Heart right ventricle (tissue), 16 donors: Measurements from ENCODE around the gene KCNJ18. TPM values are rescaled to one million over a fixed set of nuclear protein-coding genes. Genes with fewer than 3 reads are reported as not detected.
A peak's percentile ranks its signal among the peaks of the same experiment; 100 is the strongest.
"Not testable (repeated sequence)": the region's sequence is repeated elsewhere in the genome, so short reads cannot be mapped to it uniquely, and the experiment has no call there.

Experiments
- ATAC-seq, 8 donors: fragments of 200-7000 bp; cut with Tn5 transposase; one replicate each; pipeline ENCODE4 v1.9.1; 2020; ENCODE audit warnings: mild to moderate bottlenecking in 8 of 8, moderate library complexity in 8 of 8, moderate number of reproducible peaks in 1 of 8
- DNase-seq, 2 donors: peaks; one replicate each; pipeline ENCODE4 v3.0.0-alpha.2; 2020
- H3K27ac ChIP-seq, 10 donors: fragments of 200-600 bp; sonication (generic) in 2 of 10; one replicate each; pipeline versions ENCODE4 v1.5.0 to v1.8.0; 2020 to 2022; ENCODE audit warnings: mild to moderate bottlenecking in 3 of 10
- H3K27me3 ChIP-seq, 7 donors: fragments of 200-600 bp; one replicate each; pipeline ENCODE4 v1.8.0; 2021 to 2022; ENCODE audit warnings: mild to moderate bottlenecking in 2 of 7
- H3K36me3 ChIP-seq, 9 donors: fragments of 200-600 bp; sonication (generic) in 1 of 9; one replicate each; pipeline versions ENCODE4 v1.5.0 to v1.8.0; 2020 to 2022; ENCODE audit warnings: mild to moderate bottlenecking in 2 of 9
- H3K4me1 ChIP-seq, 9 donors: fragments of 200-600 bp; sonication (generic) in 1 of 9; one replicate each; pipeline versions ENCODE4 v1.5.0 to v1.8.0; 2020 to 2022; ENCODE audit warnings: mild to moderate bottlenecking in 4 of 9
- H3K4me3 ChIP-seq, 10 donors: fragments of 200-600 bp; sonication (generic) in 2 of 10; one replicate each; pipeline versions ENCODE4 v1.5.0 to v1.8.0; 2020 to 2022; ENCODE audit warnings: mild to moderate bottlenecking in 7 of 10, moderate library complexity in 2 of 10
- H3K9me3 ChIP-seq, 11 donors: fragments of 200-600 bp in 10 of 11; sonication (generic) in 2 of 11; one replicate each; pipeline versions ENCODE4 v1.5.0 to v1.8.0; 2013 to 2022; ENCODE audit warnings: mild to moderate bottlenecking in 2 of 11, control low read depth in 1 of 11, moderate library complexity in 1 of 11
- WGBS, 2 donors: extraction: QIAGEN DNeasy Blood & Tissue Kit; methylation state at CpG; one replicate each; pipeline ENCODE4 v1.1.7; 2013; ENCODE audit warnings: inconsistent platforms in 1 of 2; 5-methylcytosine and 5-hydroxymethylcytosine counted together
- intact Hi-C, 10 donors: fragments of 100-400 bp; cut with DNase I; formaldehyde crosslinking; loops; one replicate each; pipeline versions ENCODE4 v1.11.1 to v1.14.2; 2022
- polyA plus RNA-seq, 2 donors: library from polyadenylated mRNA; stranded (reverse); fragments of 200-250 nt; gene quantifications; one replicate each; pipeline ENCODE4 v1.2.3, GENCODE V29; 2013
- total RNA-seq, 10 donors: library from RNA; stranded (reverse); fragmentation: NEBNext Ultra II Directional in 3 of 10; extraction: Animal tissue kit (Norgen Biotek cat#: 25700) in 3 of 10; gene quantifications; one replicate each; pipeline versions ENCODE4 v1.2.1 to v1.2.4, GENCODE V29; 2021 to 2023
- TF ChIP-seq, protein P1 (sequence below), 9 donors: fragments of 200-600 bp; sonication (generic) in 2 of 9; IDR thresholded peaks; one replicate each; pipeline versions ENCODE4 v1.5.0 to v1.8.0; 2021 to 2022; ENCODE audit warnings: antibody characterized with exemption in 9 of 9, mild to moderate bottlenecking in 5 of 9, moderate library complexity in 1 of 9
- donor health status: Arrhythmogenic right ventricular cardiomyopathy.
- donor health status: ischemic (EF 13 %, LVEDD 7.1; RV severe dilation, severe dysfunction).
- donor health status: healthy with polysubstance abuse.
- donor health status: DM: no; HTN: yes; CAD: no.
- donor health status: DM: no; HTN: no; CAD: no.
- donor health status: ischemic (EF 25% LVEDD 6.9; RV normal size, moderate dysfunction).
- donor health status: ischemic (EF 25% LVEDD 5.7; RV mildly dilated, moderate dysfunction).
- donor health status: healthy.
- donor health status: DM: yes; HTN: yes; CAD: no.
- donor health status: Ischemic cardiomyopathy.
- donor health status: ischemic (EF 35%, LVEDD 5.7; RV mildly dilated, moderate dysfunction).
- donor health status: nonischemic (EF 11% LVEDD 7.7; RV severe dilation, severe dysfunction).
- donor health status: DM: yes; HTN: yes; CAD: no.
- donor health status: PGD.
- donor health status: ischemic (EF 29% LVEDD 5.4; RV normal size, mild dysfunction).
- donor health status: nonischemic (EF 23%, LVEDD 6.1; RV moderate dilation, normal function).

Gene KCNJ18
- total and polyA plus RNA-seq, 12 donors = not detected

DNA sequence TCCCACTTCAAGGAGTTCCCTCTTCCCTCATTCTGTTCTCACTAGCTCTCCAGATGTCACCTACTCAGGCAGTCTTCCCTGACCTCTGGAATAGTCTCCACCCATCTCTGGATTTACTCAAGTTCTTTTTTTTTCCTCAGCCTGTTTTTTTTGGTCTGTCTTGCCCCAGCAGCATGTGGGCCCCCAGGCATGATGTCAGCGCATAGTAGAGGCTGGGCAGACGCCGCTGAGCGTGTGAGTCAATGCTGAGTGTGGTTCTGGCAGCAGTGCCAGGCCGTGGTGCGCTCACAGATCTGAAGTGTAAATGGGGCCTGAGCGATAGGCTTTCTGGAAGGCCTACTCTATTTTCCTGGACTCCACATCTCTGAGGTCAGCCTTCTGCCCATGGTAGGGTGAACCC, 2.7 kb upstream of the KCNJ18 start:
- 76 to 81% methylated on average over 7 of the region's 7 CpGs for WGBS, 2 donors
- intact Hi-C loops = loop anchor here in 1 of 10 donors (5.0 kb wide), 1 partner anchor 287 kb away; no protein-coding TSS in a partner anchor
- Histone ChIP-seq H3K27ac (no peak overlapping the region), H3K9me3 (peaks cover 0 to 6% (median 0%) of the 10 kb centered on the region in 11 donors), H3K4me1 (no peaks in the 10 kb centered on the region), H3K27me3 (peaks cover 0 to 6% (median 0%) of the 10 kb centered on the region in 7 donors), H3K4me3 (no peak overlapping the region), H3K36me3 (no peaks in the 10 kb centered on the region)
- DNase-seq (no peak), ATAC-seq (peak in 6 of 8 donors; percentile 48 to 66 (median 56))
- TF ChIP-seq, protein P1, sequence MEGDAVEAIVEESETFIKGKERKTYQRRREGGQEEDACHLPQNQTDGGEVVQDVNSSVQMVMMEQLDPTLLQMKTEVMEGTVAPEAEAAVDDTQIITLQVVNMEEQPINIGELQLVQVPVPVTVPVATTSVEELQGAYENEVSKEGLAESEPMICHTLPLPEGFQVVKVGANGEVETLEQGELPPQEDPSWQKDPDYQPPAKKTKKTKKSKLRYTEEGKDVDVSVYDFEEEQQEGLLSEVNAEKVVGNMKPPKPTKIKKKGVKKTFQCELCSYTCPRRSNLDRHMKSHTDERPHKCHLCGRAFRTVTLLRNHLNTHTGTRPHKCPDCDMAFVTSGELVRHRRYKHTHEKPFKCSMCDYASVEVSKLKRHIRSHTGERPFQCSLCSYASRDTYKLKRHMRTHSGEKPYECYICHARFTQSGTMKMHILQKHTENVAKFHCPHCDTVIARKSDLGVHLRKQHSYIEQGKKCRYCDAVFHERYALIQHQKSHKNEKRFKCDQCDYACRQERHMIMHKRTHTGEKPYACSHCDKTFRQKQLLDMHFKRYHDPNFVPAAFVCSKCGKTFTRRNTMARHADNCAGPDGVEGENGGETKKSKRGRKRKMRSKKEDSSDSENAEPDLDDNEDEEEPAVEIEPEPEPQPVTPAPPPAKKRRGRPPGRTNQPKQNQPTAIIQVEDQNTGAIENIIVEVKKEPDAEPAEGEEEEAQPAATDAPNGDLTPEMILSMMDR (IDR thresholded peaks at IDR 0.05) = no peak

DNA sequence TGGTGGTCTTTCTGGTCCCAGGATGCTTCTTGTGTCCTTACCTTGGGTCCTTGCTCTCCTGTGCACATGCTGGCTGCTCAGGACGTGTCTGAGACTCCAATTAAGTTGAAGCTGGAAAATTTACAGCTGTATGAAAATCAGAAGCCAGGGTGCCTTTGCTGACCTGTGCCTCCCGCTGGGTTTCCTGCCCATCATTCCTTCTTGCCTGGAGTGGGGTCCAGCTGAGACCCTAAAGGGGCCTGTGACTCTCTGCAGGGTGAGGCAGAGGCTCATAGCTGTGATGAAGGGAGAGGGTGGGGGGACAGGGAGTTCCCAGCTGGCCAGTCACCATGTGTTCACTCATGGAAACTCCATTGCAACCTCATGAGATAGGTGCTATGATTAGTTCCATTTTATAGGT, 1.5 kb upstream of the KCNJ18 start:
- H3K27me3 ChIP-seq, H3K4me1 ChIP-seq, H3K9me3 ChIP-seq, ATAC-seq, H3K36me3 ChIP-seq, H3K27ac ChIP-seq, intact Hi-C loops, H3K4me3 ChIP-seq, DNase-seq: not testable (repeated sequence)
- 35 to 59% methylated on average over 2 of the region's 2 CpGs for WGBS, 2 donors

DNA sequence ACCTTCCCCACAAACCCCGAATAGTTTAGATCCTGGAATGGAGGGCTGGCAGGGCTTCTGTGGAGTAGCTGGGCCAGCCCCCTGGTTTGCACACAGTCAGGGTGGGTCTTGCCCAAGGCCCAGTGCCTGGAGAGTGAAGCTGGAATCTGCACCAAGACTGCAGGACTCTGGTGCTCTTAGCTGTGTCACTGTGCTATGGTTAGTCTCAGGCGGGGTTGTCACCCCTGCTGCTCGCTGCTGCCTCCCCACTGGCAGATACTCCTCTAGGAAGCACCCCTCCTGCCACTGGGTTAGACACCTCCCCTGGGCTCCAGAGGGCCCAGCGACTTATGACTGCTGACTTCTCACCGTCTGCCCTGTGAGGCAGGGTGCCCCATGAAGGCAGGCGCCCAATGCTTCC, 842 bp upstream of the KCNJ18 start:
- H3K27me3 ChIP-seq, ATAC-seq, H3K9me3 ChIP-seq, H3K27ac ChIP-seq, H3K4me1 ChIP-seq, DNase-seq, H3K36me3 ChIP-seq, intact Hi-C loops, H3K4me3 ChIP-seq: not testable (repeated sequence)
- 78 to 79% methylated on average over 6 of the region's 6 CpGs for WGBS, 2 donors

DNA sequence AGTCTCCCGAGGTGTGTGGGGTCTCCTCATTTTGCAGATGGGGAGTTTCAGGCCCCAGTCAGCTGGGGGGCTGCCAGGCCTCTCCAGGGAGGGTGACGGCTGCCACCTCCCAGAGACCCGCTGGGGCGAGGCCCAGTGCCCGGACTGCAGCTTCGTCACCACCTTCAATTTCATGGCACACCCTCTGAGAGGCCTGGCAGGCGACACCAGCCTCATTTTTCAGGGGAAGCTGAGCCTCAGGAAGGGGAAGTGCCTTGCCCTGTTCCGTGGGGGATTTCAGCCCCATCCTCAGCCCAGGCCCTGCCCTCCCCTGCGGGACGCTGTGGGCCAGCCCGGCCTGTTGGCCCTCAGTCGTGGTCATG, 362 bp downstream of the KCNJ18 start:
- intact Hi-C loops, DNase-seq, H3K36me3 ChIP-seq, H3K27ac ChIP-seq, H3K9me3 ChIP-seq, H3K4me3 ChIP-seq, H3K27me3 ChIP-seq, H3K4me1 ChIP-seq: not testable (repeated sequence)
- peak in 6 of 8 donors; percentile 4 to 32 (median 16) for ATAC-seq
- WGBS, 2 donors = 62 to 65% methylated on average over 12 of the region's 12 CpGs

DNA sequence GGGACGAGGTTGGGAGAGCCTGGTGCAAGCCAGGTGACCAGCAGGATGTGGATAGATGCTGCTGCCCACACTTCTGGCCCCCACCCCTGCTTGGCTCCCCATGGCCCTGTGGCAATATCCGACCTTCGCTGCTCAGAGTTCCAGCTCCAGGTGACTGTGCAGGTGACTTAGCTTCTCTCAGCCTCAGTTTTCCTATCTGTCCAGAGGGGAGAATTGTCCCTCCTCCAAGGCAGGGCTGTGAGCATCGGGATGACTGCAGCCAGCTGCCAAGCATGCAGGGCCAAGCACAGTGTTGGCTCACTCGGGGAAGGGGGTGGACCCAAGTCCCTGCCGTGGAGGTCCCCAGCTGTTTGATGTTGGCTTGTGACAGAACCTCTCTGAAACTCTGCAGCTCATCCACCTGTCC, 1.1 kb downstream of the KCNJ18 start:
- H3K9me3 ChIP-seq, H3K27ac ChIP-seq, H3K27me3 ChIP-seq, DNase-seq, H3K4me3 ChIP-seq, intact Hi-C loops, H3K36me3 ChIP-seq, ATAC-seq, H3K4me1 ChIP-seq: not testable (repeated sequence)
- 60 to 64% methylated on average over 6 of the region's 6 CpGs for WGBS, 2 donors

DNA sequence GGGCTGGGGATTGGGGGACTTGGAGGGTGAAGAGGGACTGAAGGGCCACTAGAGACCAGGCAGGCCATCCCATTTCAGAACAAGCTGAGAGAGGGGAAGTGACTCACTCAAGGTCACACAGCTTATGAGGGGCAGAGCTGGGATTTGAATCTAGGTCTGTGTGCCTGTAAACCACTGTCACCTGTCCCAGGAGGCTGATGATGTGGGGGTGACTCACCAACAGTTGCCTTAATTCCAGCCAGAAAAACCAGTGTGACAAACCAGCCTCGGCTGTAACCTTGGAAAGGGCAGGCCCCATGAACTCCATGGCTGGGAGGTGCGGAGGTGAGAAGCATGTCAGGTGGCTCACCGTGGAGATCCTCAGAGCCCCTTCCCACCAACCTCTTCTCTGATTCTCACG, 1.6 kb downstream of the KCNJ18 start:
- H3K27me3 ChIP-seq, intact Hi-C loops, ATAC-seq, H3K9me3 ChIP-seq, H3K4me1 ChIP-seq, H3K4me3 ChIP-seq, DNase-seq, H3K27ac ChIP-seq, H3K36me3 ChIP-seq: not testable (repeated sequence)
- WGBS, 2 donors = 58 to 86% methylated on average over 3 of the region's 4 CpGs

DNA sequence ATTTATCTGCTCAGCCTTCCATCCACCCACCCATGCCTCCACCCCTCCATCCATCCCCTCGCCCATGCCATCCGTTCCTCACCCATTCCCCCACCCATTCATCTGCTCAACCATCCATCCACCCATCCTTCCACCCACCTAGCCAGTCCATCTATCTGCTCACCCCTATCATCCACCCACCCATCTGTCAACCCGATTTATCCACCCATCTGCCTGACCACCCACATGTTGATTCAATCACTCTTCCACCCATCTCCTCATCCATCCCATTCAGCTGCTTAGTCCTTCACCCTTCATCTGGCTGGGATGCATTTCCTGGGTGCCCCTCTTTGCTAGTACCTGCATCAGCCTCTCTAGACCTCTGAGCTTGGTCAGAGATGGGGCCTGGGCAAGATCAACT, 3.9 kb downstream of the KCNJ18 start:
- ATAC-seq, H3K4me1 ChIP-seq, intact Hi-C loops, H3K36me3 ChIP-seq, H3K9me3 ChIP-seq, H3K27me3 ChIP-seq, H3K4me3 ChIP-seq, DNase-seq, H3K27ac ChIP-seq: not testable (repeated sequence)
- WGBS, 2 donors = 78 to 85% methylated on average over 1 of the region's 3 CpGs

DNA sequence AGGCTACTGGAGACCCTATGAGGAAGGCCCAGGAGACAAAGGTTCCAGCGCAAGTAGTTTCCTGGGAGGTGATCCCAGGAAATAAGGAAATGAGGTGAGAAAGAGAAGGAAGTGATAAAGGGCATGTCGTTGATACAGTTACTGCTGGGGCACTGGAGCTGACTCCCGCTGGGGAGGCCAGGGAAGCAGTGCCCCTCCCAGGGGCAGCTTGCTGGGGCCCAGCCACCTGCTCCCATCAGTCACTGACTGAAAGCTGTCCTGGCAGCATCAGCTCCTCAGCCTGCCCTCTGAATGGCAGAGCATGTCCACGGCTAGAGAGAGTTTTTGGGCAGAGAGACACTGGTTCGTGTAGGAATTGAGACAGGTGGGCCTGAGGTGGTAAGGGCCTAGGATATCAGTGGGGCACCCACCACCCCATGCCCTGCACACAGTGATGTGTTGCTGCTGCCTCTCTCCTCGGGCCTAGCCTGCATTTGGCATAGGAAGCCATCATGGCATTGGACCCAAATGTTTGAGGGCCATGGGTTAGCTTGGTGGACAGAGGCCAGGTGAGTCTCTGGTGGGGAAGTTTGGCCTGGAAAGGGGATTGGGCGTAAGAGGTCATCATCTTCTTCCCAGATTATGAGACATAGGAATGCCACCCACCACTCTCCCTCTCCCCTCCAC, 4.7 kb downstream of the KCNJ18 start:
- 62 to 64% methylated on average over 6 to 7 of the region's 7 CpGs for WGBS, 2 donors
- ATAC-seq = peak in 1 of 8 donors; percentile 18
- H3K27ac ChIP-seq, H3K9me3 ChIP-seq, H3K4me1 ChIP-seq, H3K36me3 ChIP-seq, H3K27me3 ChIP-seq, DNase-seq, H3K4me3 ChIP-seq, intact Hi-C loops: not testable (repeated sequence)

DNA sequence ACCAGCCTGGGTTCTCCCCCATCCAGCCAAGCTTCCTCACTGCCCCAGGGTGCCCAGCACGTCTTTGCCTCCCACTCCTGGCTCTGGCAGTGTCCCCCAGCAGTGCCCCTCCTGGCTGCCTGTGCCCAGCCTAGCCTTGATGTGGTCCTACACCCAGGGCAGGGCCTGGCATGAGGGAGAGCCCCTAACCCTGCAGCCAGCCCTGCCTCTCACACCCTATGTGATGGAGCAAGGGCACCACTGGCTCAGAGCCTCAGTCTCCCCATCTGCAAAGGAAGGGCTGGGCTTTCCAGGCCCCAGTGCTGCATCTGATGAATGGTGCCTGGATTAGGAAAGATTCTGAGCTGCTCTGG, 5.2 kb downstream of the KCNJ18 start:
- H3K4me3 ChIP-seq, H3K36me3 ChIP-seq, H3K9me3 ChIP-seq, H3K4me1 ChIP-seq, H3K27me3 ChIP-seq, DNase-seq, H3K27ac ChIP-seq, intact Hi-C loops: not testable (repeated sequence)
- WGBS, 2 donors = 21 to 44% methylated on average over 1 of the region's 1 CpG
- peak in 1 of 8 donors; percentile 19 for ATAC-seq

DNA sequence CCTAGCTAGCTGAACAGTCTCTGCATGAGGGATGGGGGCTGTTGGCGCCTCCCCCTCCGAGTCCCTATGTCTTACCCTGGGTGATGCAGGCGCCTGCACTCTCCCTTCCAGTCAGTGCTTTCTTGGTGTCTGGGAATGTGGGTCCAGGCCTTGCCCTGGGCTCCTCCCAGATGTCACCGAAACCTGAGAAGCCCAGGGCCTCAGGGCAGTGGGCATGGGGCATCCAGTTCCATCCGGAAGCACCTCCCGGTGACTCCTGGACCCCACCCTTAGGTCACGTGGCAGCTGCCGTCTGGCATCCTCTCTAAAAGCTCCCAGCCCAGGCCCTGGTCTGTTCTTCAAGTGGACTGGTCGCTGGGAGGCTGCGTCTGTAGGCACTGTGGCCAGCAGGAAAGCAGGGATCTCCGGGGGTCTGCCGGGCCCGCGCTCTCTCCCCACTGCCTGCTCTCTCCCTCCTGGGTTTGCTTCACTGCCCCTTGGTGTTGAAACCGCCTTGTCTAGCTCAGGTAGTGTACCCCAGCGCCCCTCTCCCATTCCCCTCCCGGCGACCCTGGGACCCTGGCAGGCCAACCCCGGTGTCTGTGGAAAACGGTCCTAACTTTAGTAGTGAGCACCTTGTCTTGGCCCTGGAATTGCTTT, 6.2 kb downstream of the KCNJ18 start:
- DNase-seq, ATAC-seq, H3K9me3 ChIP-seq, H3K27ac ChIP-seq, H3K4me1 ChIP-seq, H3K4me3 ChIP-seq, H3K36me3 ChIP-seq, H3K27me3 ChIP-seq, intact Hi-C loops: not testable (repeated sequence)
- 76% methylated on average over 16 to 20 of the region's 20 CpGs for WGBS, 2 donors

DNA sequence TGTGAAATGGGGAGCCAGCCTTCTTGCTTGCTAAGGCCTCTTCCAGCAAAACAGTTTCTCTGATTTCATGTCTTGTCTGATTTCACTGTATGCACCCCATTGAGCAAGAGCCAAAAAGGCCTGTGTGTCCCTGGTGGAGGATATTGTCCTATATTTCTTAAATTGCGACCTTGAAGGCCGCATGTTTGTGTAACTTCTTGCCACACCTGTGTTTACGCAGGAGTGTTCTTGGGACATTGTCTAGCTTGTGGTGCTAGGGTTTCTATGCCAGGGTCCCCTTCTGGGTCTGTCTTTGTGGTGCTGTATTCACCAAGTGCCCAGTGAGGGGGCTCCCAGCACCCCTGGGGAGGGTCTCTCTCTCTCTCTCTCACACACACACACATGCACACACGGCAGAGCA, 6.8 kb downstream of the KCNJ18 start:
- H3K27ac ChIP-seq, H3K27me3 ChIP-seq, H3K4me3 ChIP-seq, intact Hi-C loops, DNase-seq, H3K9me3 ChIP-seq, H3K4me1 ChIP-seq, ATAC-seq, H3K36me3 ChIP-seq: not testable (repeated sequence)
- WGBS, 2 donors = 69 to 81% methylated on average over 4 of the region's 4 CpGs
